ENCODE results near the gene RAB2B. TPM values are rescaled to one million over a fixed set of nuclear protein-coding genes. Genes with fewer than 3 reads are reported as not detected.
A peak's percentile ranks its signal among the peaks of the same experiment; 100 is the strongest.

RAB2B gene
- polyA plus RNA-seq, 2 donors = 6.8 to 7.0 TPM

GRCh38 chr14:21494902-21495762 is 18.4 kb upstream of the RAB2B start:
- Histone ChIP-seq H3K4me3 (ENCODE audit: low read depth in 1 of 2, low read length in 2 of 2) (no peak overlapping the region), H3K36me3 (ENCODE audit: control insufficient read depth in 2 of 2, insufficient read depth in 2 of 2, low read length in 1 of 2) (peaks cover 19 to 33% of the 10 kb centered on the region in 2 donors), H3K9me3 (ENCODE audit: control insufficient read depth in 2 of 2, insufficient read depth in 1 of 2, low read depth in 1 of 2, low read length in 1 of 2) (no peaks in the 10 kb centered on the region), H3K27me3 (ENCODE audit: control insufficient read depth in 1 of 2, insufficient read depth in 2 of 2, low read length in 2 of 2) (no peaks in the 10 kb centered on the region), H3K27ac (ENCODE audit: low read depth in 2 of 2, low read length in 1 of 2) (no peak overlapping the region), H3K4me1 (ENCODE audit: control insufficient read depth in 2 of 2, insufficient read depth in 2 of 2, low read length in 1 of 2) (no peaks in the 10 kb centered on the region)
- 68 to 89% methylated on average over 2 of the region's 2 CpGs for WGBS, 2 donors

DNA sequence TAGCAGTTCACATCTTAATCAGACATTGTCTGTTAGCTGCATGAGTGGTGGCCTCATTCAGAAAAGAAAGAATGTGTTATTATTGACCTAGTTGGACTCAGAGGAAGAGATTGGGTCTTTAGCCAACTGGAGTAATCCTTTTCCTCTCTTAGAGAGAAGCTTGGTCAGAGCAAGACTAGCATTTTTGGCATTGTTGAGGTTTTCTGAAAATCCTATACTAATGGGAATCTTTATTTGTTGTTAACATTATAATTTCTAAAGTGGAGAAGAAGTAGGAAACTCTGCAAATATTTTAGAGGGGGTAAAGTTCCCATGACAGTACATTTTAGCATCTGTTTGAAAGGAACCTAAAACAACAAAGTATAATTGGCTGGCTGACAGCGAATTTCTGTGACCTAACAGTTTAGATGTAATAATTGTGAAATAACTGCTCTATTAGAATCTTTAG is 9.9 kb upstream of the RAB2B start:
- WGBS, 2 donors = 73 to 79% methylated on average over 1 of the region's 1 CpG
- no peaks in the 10 kb centered on the region for H3K9me3 ChIP-seq (ENCODE audit: control insufficient read depth in 2 of 2, insufficient read depth in 1 of 2, low read depth in 1 of 2, low read length in 1 of 2)
- no peaks in the 10 kb centered on the region for H3K4me1 ChIP-seq (ENCODE audit: control insufficient read depth in 2 of 2, insufficient read depth in 2 of 2, low read length in 1 of 2)
- no peak overlapping the region for H3K27ac ChIP-seq (ENCODE audit: low read depth in 2 of 2, low read length in 1 of 2)
- H3K36me3 ChIP-seq (ENCODE audit: control insufficient read depth in 2 of 2, insufficient read depth in 2 of 2, low read length in 1 of 2) = peaks cover 0 to 17% of the 10 kb centered on the region in 2 donors
- H3K27me3 ChIP-seq (ENCODE audit: control insufficient read depth in 1 of 2, insufficient read depth in 2 of 2, low read length in 2 of 2) = no peaks in the 10 kb centered on the region
- H3K4me3 ChIP-seq (ENCODE audit: low read depth in 1 of 2, low read length in 2 of 2) = no peak overlapping the region

- Histone ChIP-seq H3K4me3 (ENCODE audit: low read depth in 1 of 2, low read length in 2 of 2) (peak overlapping the region; percentile 58 to 88), H3K27me3 (ENCODE audit: control insufficient read depth in 1 of 2, insufficient read depth in 2 of 2, low read length in 2 of 2) (no peaks in the 10 kb centered on the region), H3K4me1 (ENCODE audit: control insufficient read depth in 2 of 2, insufficient read depth in 2 of 2, low read length in 1 of 2) (no peaks in the 10 kb centered on the region), H3K27ac (ENCODE audit: low read depth in 2 of 2, low read length in 1 of 2) (peak overlapping the region; percentile 91 to 98), H3K36me3 (ENCODE audit: control insufficient read depth in 2 of 2, insufficient read depth in 2 of 2, low read length in 1 of 2) (peaks cover 2% of the 10 kb centered on the region in 2 donors), H3K9me3 (ENCODE audit: control insufficient read depth in 2 of 2, insufficient read depth in 1 of 2, low read depth in 1 of 2, low read length in 1 of 2) (no peaks in the 10 kb centered on the region)
- 0 to 2% methylated on average over 27 of the region's 27 CpGs for WGBS, 2 donors
These were observed 235 bp downstream of the RAB2B start for GRCh38 chr14:21476523-21476924.

- H3K27ac ChIP-seq (ENCODE audit: low read depth in 2 of 2, low read length in 1 of 2) = peak overlapping the region; percentile 91 to 98
- no peaks in the 10 kb centered on the region for H3K27me3 ChIP-seq (ENCODE audit: control insufficient read depth in 1 of 2, insufficient read depth in 2 of 2, low read length in 2 of 2)
- no peaks in the 10 kb centered on the region for H3K4me1 ChIP-seq (ENCODE audit: control insufficient read depth in 2 of 2, insufficient read depth in 2 of 2, low read length in 1 of 2)
- H3K36me3 ChIP-seq (ENCODE audit: control insufficient read depth in 2 of 2, insufficient read depth in 2 of 2, low read length in 1 of 2) = peaks cover 2% of the 10 kb centered on the region in 2 donors
- H3K4me3 ChIP-seq (ENCODE audit: low read depth in 1 of 2, low read length in 2 of 2) = peak overlapping the region; percentile 58 to 88
- WGBS, 2 donors = 26 to 35% methylated on average over 10 of the region's 10 CpGs
- H3K9me3 ChIP-seq (ENCODE audit: control insufficient read depth in 2 of 2, insufficient read depth in 1 of 2, low read depth in 1 of 2, low read length in 1 of 2) = no peaks in the 10 kb centered on the region
These were observed 814 bp downstream of the RAB2B start for GRCh38 chr14:21475767-21476522.

GRCh38 chr14:21467616-21468015 is 9.1 kb downstream of the RAB2B start:
- H3K4me3 ChIP-seq (ENCODE audit: low read depth in 1 of 2, low read length in 2 of 2) = no peak overlapping the region
- H3K9me3 ChIP-seq (ENCODE audit: control insufficient read depth in 2 of 2, insufficient read depth in 1 of 2, low read depth in 1 of 2, low read length in 1 of 2) = no peaks in the 10 kb centered on the region
- no peaks in the 10 kb centered on the region for H3K27me3 ChIP-seq (ENCODE audit: control insufficient read depth in 1 of 2, insufficient read depth in 2 of 2, low read length in 2 of 2)
- 30 to 65% methylated on average over 1 of the region's 1 CpG for WGBS, 2 donors
- H3K27ac ChIP-seq (ENCODE audit: low read depth in 2 of 2, low read length in 1 of 2) = no peak overlapping the region
- peaks cover 2 to 8% of the 10 kb centered on the region in 2 donors for H3K36me3 ChIP-seq (ENCODE audit: control insufficient read depth in 2 of 2, insufficient read depth in 2 of 2, low read length in 1 of 2)
- H3K4me1 ChIP-seq (ENCODE audit: control insufficient read depth in 2 of 2, insufficient read depth in 2 of 2, low read length in 1 of 2) = no peaks in the 10 kb centered on the region

DNA sequence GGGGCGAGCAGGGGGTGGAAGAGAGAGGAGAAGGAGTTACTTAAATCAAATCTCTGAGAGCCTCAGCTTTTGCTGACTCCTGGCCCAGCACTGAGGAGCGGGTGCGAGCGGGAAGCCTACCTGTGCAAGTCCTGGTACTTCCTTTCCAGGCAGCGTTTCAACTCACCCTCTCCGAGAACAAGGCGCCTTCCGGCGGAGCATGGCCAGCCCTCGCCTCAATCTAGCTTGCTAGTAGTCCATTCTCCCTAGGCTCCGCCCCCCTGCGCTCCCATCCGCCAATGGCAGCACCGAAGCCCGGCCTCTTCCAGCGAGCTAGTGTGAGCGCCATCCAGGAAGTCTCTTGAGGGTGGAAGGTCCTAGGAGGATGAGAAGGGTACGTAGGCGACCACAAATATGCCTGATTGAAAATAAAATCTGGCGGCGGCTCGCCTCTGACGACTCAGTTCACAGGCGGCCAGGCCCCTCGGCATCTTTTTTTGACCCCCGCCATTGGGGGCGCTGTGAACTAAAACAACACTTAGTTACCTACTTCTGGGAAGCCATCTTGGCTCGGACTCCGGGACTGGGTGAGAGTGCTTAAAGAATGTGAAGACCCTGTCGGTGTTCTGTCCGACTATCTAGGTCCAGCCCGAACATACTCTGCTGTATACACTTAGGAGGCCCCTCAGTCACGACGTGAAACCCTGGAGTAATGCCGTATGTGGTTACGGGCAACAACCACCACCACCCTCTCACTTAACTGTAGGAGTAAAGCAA is 20.7 kb downstream of the RAB2B start, which contains the start of gene CHD8:
TSS of gene CHD8 (minus strand) at position 212 of the 756 bp plus-strand sequence. CDS start 24,480 bp downstream, outside the sequence.
- Histone ChIP-seq H3K4me1 (ENCODE audit: control insufficient read depth in 2 of 2, insufficient read depth in 2 of 2, low read length in 1 of 2) (peaks cover 0 to 2% of the 10 kb centered on the region in 2 donors), H3K27ac (ENCODE audit: low read depth in 2 of 2, low read length in 1 of 2) (peak within 1 kb of the TSS; percentile 99), H3K4me3 (ENCODE audit: low read depth in 1 of 2, low read length in 2 of 2) (peak within 1 kb of the TSS; percentile 74 to 99), H3K9me3 (ENCODE audit: control insufficient read depth in 2 of 2, insufficient read depth in 1 of 2, low read depth in 1 of 2, low read length in 1 of 2) (no peaks in the 10 kb centered on the region), H3K36me3 (ENCODE audit: control insufficient read depth in 2 of 2, insufficient read depth in 2 of 2, low read length in 1 of 2) (no peaks in the 10 kb centered on the region), H3K27me3 (ENCODE audit: control insufficient read depth in 1 of 2, insufficient read depth in 2 of 2, low read length in 2 of 2) (no peaks in the 10 kb centered on the region)
- 0% methylated on average over 36 of the region's 36 CpGs for WGBS, 2 donors

DNA sequence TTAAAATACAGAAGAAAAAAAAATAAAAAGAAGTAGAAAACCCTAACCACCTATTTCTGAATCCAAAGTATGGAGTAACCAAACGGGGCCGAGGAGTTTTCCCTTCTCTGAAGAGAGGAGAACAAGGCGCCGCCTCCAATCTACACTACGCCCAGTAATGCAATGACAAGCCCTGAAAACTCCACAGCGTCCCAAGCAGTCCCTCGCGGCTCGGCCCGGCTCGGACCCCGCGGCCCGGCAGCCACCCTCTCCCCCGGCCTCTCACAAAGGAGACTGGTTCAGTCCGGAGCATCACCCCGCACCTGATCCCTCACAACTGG is 21.2 kb downstream of the RAB2B start:
- H3K4me1 ChIP-seq (ENCODE audit: control insufficient read depth in 2 of 2, insufficient read depth in 2 of 2, low read length in 1 of 2) = peaks cover 0 to 2% of the 10 kb centered on the region in 2 donors
- no peaks in the 10 kb centered on the region for H3K9me3 ChIP-seq (ENCODE audit: control insufficient read depth in 2 of 2, insufficient read depth in 1 of 2, low read depth in 1 of 2, low read length in 1 of 2)
- peak overlapping the region; percentile 92 to 99 for H3K27ac ChIP-seq (ENCODE audit: low read depth in 2 of 2, low read length in 1 of 2)
- H3K27me3 ChIP-seq (ENCODE audit: control insufficient read depth in 1 of 2, insufficient read depth in 2 of 2, low read length in 2 of 2) = no peaks in the 10 kb centered on the region
- peak overlapping the region; percentile 74 to 99 for H3K4me3 ChIP-seq (ENCODE audit: low read depth in 1 of 2, low read length in 2 of 2)
- WGBS, 2 donors = 1% methylated on average over 17 of the region's 17 CpGs
- H3K36me3 ChIP-seq (ENCODE audit: control insufficient read depth in 2 of 2, insufficient read depth in 2 of 2, low read length in 1 of 2) = no peaks in the 10 kb centered on the region

GRCh38 chr14:21454843-21455544 is 21.8 kb downstream of the RAB2B start:
- Histone ChIP-seq H3K27me3 (ENCODE audit: control insufficient read depth in 1 of 2, insufficient read depth in 2 of 2, low read length in 2 of 2) (no peaks in the 10 kb centered on the region), H3K36me3 (ENCODE audit: control insufficient read depth in 2 of 2, insufficient read depth in 2 of 2, low read length in 1 of 2) (no peaks in the 10 kb centered on the region), H3K4me1 (ENCODE audit: control insufficient read depth in 2 of 2, insufficient read depth in 2 of 2, low read length in 1 of 2) (peaks cover 0 to 2% of the 10 kb centered on the region in 2 donors), H3K9me3 (ENCODE audit: control insufficient read depth in 2 of 2, insufficient read depth in 1 of 2, low read depth in 1 of 2, low read length in 1 of 2) (no peaks in the 10 kb centered on the region), H3K4me3 (ENCODE audit: low read depth in 1 of 2, low read length in 2 of 2) (peak overlapping the region; percentile 74 to 99), H3K27ac (ENCODE audit: low read depth in 2 of 2, low read length in 1 of 2) (peak overlapping the region; percentile 92 to 99)
- WGBS, 2 donors = 18% methylated on average over 15 of the region's 15 CpGs

- H3K27ac ChIP-seq (ENCODE audit: low read depth in 2 of 2, low read length in 1 of 2) = no peak overlapping the region
- H3K9me3 ChIP-seq (ENCODE audit: control insufficient read depth in 2 of 2, insufficient read depth in 1 of 2, low read depth in 1 of 2, low read length in 1 of 2) = no peaks in the 10 kb centered on the region
- H3K4me1 ChIP-seq (ENCODE audit: control insufficient read depth in 2 of 2, insufficient read depth in 2 of 2, low read length in 1 of 2) = peaks cover 0 to 2% of the 10 kb centered on the region in 2 donors
- H3K36me3 ChIP-seq (ENCODE audit: control insufficient read depth in 2 of 2, insufficient read depth in 2 of 2, low read length in 1 of 2) = no peaks in the 10 kb centered on the region
- 84 to 92% methylated on average over 1 of the region's 1 CpG for WGBS, 2 donors
- no peak overlapping the region for H3K4me3 ChIP-seq (ENCODE audit: low read depth in 1 of 2, low read length in 2 of 2)
- no peaks in the 10 kb centered on the region for H3K27me3 ChIP-seq (ENCODE audit: control insufficient read depth in 1 of 2, insufficient read depth in 2 of 2, low read length in 2 of 2)
These were observed 26.9 kb downstream of the RAB2B start for GRCh38 chr14:21449899-21450216.
